Lung (tissue), 12 donors: ENCODE data around the gene SLC45A3. TPM values are rescaled to one million over a fixed set of nuclear protein-coding genes. Genes with fewer than 3 reads are reported as not detected.

Experiments used
- ATAC-seq: fragments of 200-7000 bp; cut with Tn5 transposase; one replicate; pipeline ENCODE4 v1.9.1; 2020; ENCODE audit warnings: moderate number of reproducible peaks; ENCODE audit not compliant: insufficient read depth, low FRiP score
- DNase-seq, 3 donors: peaks; one replicate each; pipeline ENCODE4 v3.0.0-alpha.2; 2013 to 2017
- H3K27ac ChIP-seq, 2 donors: one replicate each; pipeline ENCODE4 v1.5.1; 2013; ENCODE audit warnings: mild to moderate bottlenecking in 2 of 2, moderate library complexity in 2 of 2, control low read depth in 1 of 2, inconsistent platforms in 1 of 2, low read depth in 1 of 2, low read length in 1 of 2
- H3K27me3 ChIP-seq, 3 donors: one replicate each; pipeline ENCODE4 v1.5.1; 2013; ENCODE audit warnings: low read length in 2 of 3; ENCODE audit not compliant: control insufficient read depth in 3 of 3, insufficient read depth in 3 of 3
- H3K36me3 ChIP-seq, 4 donors: one replicate each; pipeline ENCODE4 v1.5.1; 2013; ENCODE audit warnings: low read length in 4 of 4, mild to moderate bottlenecking in 1 of 4, moderate library complexity in 1 of 4; ENCODE audit not compliant: control insufficient read depth in 4 of 4, insufficient read depth in 4 of 4
- H3K4me1 ChIP-seq, 5 donors: one replicate each; pipeline ENCODE4 v1.5.1; 2013; ENCODE audit warnings: low read length in 5 of 5, mild to moderate bottlenecking in 2 of 5, moderate library complexity in 1 of 5; ENCODE audit not compliant: control insufficient read depth in 5 of 5, insufficient read depth in 5 of 5
- H3K4me3 ChIP-seq: one replicate; pipeline ENCODE4 v1.5.1; 2013; ENCODE audit warnings: mild to moderate bottlenecking, control low read depth, moderate library complexity
- H3K9ac ChIP-seq, 2 donors: one replicate each; pipeline ENCODE4 v1.5.1; 2013; ENCODE audit warnings: low read length in 2 of 2, control low read depth in 1 of 2; ENCODE audit not compliant: insufficient read depth in 1 of 2
- H3K9me3 ChIP-seq, 4 donors: one replicate each; pipeline ENCODE4 v1.5.1; 2013; ENCODE audit warnings: low read length in 3 of 4, mild to moderate bottlenecking in 1 of 4, moderate library complexity in 1 of 4; ENCODE audit not compliant: control insufficient read depth in 4 of 4, insufficient read depth in 3 of 4
- CTCF ChIP-seq: IDR thresholded peaks from 2 replicates; pipeline ENCODE4 v1.5.1; 2012; ENCODE audit warnings: mild to moderate bottlenecking; ENCODE audit errors: control extremely low read depth, extremely low read depth
- WGBS, 2 donors: extraction: QIAGEN DNeasy Blood & Tissue Kit; methylation state at CpG; one replicate each; pipeline ENCODE4 v1.1.7; 2013; 5-methylcytosine and 5-hydroxymethylcytosine counted together
- polyA plus RNA-seq, 2 donors: library from polyadenylated mRNA; stranded (reverse); fragments of 200-250 nt; gene quantifications; one replicate each; pipeline ENCODE4 v1.2.1, GENCODE V29; 2013
- total RNA-seq, 2 donors: library from RNA; depleted of rRNA in 1 of 2; stranded (reverse); fragments of >200 nt in 1 of 2; gene quantifications; one replicate each; pipeline ENCODE4 v1.2.1, GENCODE V29; 2014 to 2021
- donor health status: control.
- donor health status: control.
- donor health status: Bipolar disorder and iron deficiency.
- donor health status: healthy.
- donor health status: DM: yes; HTN: yes; CAD: no.

The SLC45A3 gene
- total and polyA plus RNA-seq, 4 donors: 2.1 to 8.6 (median 3.9) TPM

DNA sequence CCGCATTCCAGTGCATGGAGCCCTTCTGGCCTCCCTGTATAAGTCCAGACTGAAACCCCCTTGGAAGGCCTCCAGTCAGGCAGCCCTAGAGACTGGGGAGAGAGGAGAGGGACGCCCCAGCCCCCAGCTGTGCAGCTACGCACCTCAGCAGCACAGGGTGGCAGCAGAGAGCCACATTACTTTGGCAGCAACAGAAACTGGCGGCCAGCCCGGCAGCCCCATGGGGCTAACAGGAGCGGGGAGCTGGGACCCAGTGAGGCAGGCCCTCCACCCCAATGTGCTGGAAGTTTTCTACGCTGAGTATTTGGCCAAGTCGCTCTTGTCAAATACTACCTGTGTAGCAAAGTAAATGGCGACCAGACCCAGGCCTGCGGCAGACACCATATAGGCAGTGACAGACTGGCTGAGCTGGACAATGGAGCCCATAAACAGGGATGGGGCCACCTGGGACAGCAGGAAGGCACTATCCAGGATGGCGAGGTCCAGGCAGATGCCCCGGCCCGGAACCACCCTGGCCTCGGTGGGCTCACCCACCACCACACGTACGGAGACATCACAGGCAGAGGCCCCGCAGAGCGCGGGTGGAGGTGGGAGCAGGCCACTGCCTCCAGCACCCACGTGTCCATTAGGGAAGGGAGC is 21.2 kb downstream of the SLC45A3 start:
- peak; percentile 79 to 81 (median 80) for DNase-seq
- TF ChIP-seq CTCF: peak; percentile 82
- 48 to 62% methylated on average over 20 of the region's 20 CpGs for WGBS, 2 donors
- Histone ChIP-seq H3K9me3 (no peaks in the 10 kb centered on the region), H3K4me3 (no peak overlapping the region), H3K4me1 (peaks cover 0 to 4% (median 0%) of the 10 kb centered on the region in 5 donors), H3K27me3 (no peaks in the 10 kb centered on the region), H3K36me3 (peaks cover 0 to 12% (median 1%) of the 10 kb centered on the region in 4 donors), H3K27ac (no peak overlapping the region), H3K9ac (no peak overlapping the region)
- ATAC-seq: peak; percentile 78

- Histone ChIP-seq H3K4me3 (no peak overlapping the region), H3K9ac (no peak overlapping the region), H3K9me3 (no peaks in the 10 kb centered on the region), H3K36me3 (peaks cover 0 to 5% (median 0%) of the 10 kb centered on the region in 4 donors), H3K27ac (no peak overlapping the region), H3K4me1 (peaks cover 0 to 4% (median 0%) of the 10 kb centered on the region in 5 donors), H3K27me3 (no peaks in the 10 kb centered on the region)
- ATAC-seq: no peak
- no peak for TF ChIP-seq CTCF
- WGBS, 2 donors: 65 to 82% methylated on average over 2 of the region's 2 CpGs
- DNase-seq: no peak
Observed at GRCh38 chr1:205656236-205656635, 24.1 kb downstream of the SLC45A3 start.

- Histone ChIP-seq H3K4me3 (no peak overlapping the region), H3K4me1 (no peaks in the 10 kb centered on the region), H3K27ac (no peak overlapping the region), H3K9me3 (no peaks in the 10 kb centered on the region), H3K27me3 (no peaks in the 10 kb centered on the region), H3K9ac (no peak overlapping the region), H3K36me3 (no peaks in the 10 kb centered on the region)
- WGBS, 2 donors: 78 to 86% methylated on average over 11 of the region's 11 CpGs
- TF ChIP-seq CTCF: no peak
- DNase-seq (no peak), ATAC-seq (no peak)
Observed at GRCh38 chr1:205652984-205653383, 27.3 kb downstream of the SLC45A3 start.

- TF ChIP-seq CTCF: no peak
- ATAC-seq: no peak
Observed at GRCh38 chr1:205650241-205650640, 30.1 kb downstream of the SLC45A3 start.

More at GRCh38 chr1:205650241-205650640, 30.1 kb downstream of the SLC45A3 start:
- WGBS, 2 donors: 90 to 94% methylated on average over 1 of the region's 1 CpG
- DNase-seq: no peak
- Histone ChIP-seq H3K9ac (no peak overlapping the region), H3K4me1 (no peaks in the 10 kb centered on the region), H3K27me3 (no peaks in the 10 kb centered on the region), H3K27ac (no peak overlapping the region), H3K4me3 (no peak overlapping the region), H3K9me3 (no peaks in the 10 kb centered on the region), H3K36me3 (no peaks in the 10 kb centered on the region)
